Stimulated activated CD4-positive, alpha-beta T cell treated with anti-CD3 and anti-CD28 coated beads, Interleukin-1b, Interleukin-23, amount 100 ng/mL, for 4 hours (primary cell): ENCODE measurements around the gene LGR5.
"Not testable (repeated sequence)": the region's sequence is repeated elsewhere in the genome, so short reads cannot be mapped to it uniquely, and the experiment has no call there.

Experiments
- DNase-seq, 2 donors: peaks; one replicate each; pipeline ENCODE4 v3.0.0-alpha.2; 2020; ENCODE audit warnings: low read depth in 2 of 2

The LGR5 gene

GRCh38 chr12:71475280-71475679 is 35.7 kb downstream of the LGR5 start:
- no peak for DNase-seq

DNA sequence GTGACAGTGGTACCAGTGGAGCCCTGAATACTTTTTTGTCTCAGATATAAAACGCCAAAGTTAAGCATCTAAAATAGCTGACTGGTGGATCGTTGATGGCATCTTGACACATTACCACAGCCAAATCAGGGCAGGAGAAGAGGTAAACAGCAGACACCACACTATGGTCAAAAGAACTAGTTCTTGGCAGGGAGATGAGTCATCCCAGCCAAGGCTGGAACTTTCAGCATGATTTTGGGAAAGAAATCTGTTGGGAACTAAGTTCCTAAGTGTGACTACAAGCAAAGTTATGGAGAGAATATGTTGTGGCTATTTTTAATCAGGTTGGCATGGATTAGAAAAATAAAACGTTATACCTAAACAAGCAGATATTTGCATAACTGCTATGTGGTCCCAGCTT is 36.9 kb downstream of the LGR5 start:
- DNase-seq: no peak

DNA sequence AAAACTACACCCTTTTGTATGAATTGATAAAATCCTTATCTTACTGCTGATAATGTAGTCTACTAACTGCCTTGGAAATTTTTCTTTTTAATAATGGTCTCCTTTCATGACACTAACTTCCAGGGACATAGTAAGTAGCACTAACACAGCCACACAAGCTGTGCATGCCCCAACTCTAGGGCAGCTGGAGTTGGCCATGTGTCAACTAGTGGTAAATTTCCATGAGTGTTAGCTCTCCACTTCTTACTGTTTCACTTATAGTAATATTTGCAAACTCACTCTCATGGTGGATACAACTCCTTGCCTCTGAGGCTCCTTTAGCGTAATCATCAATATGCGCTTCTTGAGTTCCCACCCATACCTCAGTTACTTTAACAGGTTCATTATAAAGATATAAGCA is 38.0 kb downstream of the LGR5 start:
- no peak for DNase-seq

DNA sequence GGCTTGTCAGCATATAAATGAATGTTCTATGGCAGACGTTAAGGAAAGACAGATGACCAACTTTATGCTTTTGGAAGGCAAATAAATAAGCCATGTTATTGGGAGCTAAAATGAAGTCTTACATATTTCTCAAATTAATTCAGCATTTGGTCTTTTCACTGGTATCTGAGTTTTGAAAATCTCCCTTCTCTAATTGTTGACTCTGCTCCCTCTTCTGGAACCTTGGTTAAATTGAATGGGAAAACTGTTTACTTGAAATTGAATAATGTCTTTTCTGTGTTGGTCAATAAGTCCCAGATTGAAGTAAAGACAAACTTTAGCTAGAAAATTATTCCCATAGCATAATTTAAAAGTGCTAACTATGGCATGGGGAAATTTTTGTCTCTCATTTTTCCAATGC is 38.7 kb downstream of the LGR5 start:
- no peak for DNase-seq

DNA sequence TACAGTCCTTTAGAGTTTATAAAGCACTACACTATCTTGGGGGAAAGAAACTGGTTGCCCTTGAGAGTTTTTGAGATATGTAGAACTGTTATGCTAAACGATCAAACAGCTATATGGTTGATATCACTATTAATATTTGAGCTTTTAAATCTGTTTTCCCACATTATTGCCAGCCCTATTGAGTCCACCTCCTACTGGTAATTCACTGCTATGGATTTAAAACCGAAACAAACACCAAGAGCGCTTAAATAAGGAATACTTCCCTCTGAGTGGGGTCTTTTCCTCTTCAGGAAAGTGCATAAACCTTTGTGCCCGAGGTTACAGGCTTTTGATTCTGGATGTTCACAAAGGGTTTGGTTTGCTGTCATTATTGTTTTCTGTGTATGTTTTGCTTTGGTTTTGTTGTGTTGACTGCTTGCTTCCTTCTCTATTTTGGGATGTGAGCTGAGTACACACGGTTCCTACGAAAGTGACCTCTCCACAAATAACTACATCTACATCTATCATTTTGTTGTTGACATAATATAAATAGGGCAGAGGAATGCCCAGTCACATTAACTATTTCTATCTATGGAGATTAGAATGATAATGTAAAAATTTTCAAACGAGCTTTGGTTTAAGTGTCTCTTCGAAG is 44.8 kb downstream of the LGR5 start:
- DNase-seq: no peak

GRCh38 chr12:71490844-71491243 is 51.2 kb downstream of the LGR5 start:
- DNase-seq: not testable (repeated sequence)

- no peak for DNase-seq
Measured at GRCh38 chr12:71492604-71493003, 53.0 kb downstream of the LGR5 start.

DNA sequence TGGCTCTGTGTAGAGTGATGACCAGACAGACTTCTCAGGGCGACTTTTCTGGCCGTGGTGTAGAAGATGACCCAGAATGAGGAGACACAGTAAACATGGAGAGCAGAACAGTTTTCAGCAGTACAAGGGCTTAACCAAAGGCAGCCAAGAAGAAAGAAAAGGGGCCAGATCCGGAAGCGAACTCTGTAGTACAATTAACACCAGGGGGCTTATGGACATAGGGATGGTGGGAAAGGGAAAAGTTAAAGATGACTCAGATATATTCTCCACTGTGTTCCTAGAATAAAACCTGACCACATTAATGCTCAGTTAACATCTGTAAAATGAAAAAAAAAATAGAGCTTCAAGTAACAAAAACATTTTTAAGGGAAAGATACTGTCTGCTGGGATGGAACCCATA is 60.2 kb downstream of the LGR5 start:
- DNase-seq: no peak

- no peak for DNase-seq
Measured at GRCh38 chr12:71503579-71504391, 64.2 kb downstream of the LGR5 start.

GRCh38 chr12:71504476-71504875 is 64.9 kb downstream of the LGR5 start:
- DNase-seq: no peak

DNA sequence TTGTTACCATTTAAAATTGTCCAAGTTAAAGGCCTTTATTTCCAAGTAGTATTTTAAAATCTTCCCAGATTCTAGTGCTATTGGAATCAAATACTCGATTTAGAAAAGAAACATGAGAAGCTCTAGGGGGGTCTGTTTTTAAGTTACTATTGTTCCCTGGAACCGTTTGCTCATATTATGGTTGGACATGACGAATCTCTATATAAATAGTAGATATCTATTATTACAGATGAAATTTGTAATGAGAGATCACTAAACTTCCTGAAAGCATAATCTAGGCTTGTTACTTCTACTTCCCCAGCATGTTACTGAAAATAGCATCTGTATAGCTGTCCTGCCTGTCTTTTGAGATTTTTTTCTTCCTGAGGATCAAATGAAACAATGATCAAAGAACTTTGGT is 70.1 kb downstream of the LGR5 start:
- DNase-seq: no peak

- DNase-seq: no peak
Measured at GRCh38 chr12:71517145-71517846, 77.7 kb downstream of the LGR5 start.

DNA sequence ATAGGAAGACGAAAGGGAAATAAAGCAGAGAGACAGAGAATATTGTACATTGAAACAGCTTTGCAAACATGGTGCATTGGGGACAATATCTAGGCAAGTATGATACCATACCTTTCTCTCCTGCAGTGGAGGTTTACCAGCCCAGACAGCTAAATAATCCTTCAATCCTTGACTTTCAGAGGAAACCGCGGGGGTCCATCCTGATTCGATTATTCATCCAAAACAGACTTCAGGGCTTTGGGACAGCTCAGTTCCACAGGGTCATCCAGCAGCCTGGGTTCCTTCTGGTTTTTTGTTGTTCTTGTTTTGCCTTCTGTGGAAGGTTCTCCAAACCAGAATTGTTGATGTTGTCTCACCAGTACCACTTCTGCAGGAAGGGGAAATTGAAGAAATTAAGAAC is 81.5 kb downstream of the LGR5 start:
- no peak for DNase-seq

DNA sequence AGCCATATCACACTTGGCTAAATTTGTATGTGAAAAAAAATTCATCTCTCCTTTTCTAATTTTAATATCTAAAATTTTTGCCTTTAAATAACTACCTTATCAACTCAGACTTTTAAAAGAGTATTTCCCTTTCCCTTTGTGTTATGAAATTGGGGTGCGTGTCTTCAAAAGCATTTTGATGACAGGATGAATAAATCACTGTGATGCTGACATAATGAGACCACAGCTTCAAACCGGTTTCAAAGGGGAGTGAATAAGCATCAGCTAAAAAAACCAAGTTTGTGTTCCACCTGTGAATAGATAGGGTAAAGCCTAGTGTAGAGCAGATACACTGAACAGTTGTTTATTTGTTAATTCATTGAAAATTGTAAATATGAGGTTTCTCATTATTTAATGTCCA is 85.0 kb downstream of the LGR5 start:
- DNase-seq: no peak

DNA sequence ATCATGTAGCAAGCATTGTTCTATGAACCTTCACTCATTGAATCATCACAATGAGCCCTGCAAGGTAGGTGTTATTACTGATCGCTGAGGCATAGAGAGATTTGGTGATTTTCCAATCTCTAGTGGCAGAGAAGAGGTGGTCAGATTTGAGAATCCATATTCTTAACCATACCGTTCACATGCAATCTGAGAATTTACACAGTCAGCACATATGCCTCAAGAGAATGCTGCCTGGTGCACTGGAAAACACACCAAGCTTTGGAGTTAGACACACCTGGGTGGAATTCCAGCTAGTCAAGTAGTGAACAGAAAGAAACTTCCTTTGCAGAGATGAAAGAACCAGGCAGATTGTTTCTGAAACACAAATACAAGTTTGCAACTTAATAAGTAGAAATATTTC is 94.1 kb downstream of the LGR5 start:
- no peak for DNase-seq

GRCh38 chr12:71536279-71536938 is 96.8 kb downstream of the LGR5 start:
- no peak for DNase-seq

DNA sequence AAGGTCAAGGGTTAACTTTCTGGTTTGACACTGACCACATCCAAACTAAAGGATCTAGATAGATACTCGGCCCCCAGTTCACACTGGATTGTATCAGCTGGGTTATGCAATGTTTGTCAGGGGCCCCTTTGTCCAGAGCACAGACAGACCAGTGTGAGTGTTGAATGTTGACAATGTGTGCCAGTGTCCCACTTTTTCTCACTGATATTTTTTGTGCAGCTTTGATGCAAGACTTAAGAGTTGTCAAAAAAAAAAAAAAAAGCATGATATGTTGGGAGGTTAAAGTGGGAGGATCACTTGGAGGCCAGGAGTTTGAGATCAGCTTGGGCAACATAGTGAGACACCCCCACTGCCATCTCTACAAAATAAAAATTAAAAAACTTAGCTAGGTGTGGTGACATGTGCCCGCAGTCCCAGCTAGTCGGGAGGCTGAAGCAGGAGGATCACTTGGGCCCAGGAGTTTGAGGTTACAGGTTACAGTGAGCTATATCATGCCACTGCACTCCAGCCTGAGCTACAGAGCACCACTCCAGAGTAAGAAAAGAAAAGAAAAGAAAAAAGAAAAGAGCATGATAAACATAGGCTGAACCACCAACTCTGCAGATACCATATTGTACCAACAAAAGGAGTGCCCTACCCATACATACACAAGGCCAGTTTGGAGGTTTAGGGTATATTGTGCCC is 97.5 kb downstream of the LGR5 start:
- DNase-seq: no peak

GRCh38 chr12:71538807-71539206 is 99.2 kb downstream of the LGR5 start:
- DNase-seq: no peak

- no peak for DNase-seq
Measured at GRCh38 chr12:71541583-71541982, 102.0 kb downstream of the LGR5 start.

DNA sequence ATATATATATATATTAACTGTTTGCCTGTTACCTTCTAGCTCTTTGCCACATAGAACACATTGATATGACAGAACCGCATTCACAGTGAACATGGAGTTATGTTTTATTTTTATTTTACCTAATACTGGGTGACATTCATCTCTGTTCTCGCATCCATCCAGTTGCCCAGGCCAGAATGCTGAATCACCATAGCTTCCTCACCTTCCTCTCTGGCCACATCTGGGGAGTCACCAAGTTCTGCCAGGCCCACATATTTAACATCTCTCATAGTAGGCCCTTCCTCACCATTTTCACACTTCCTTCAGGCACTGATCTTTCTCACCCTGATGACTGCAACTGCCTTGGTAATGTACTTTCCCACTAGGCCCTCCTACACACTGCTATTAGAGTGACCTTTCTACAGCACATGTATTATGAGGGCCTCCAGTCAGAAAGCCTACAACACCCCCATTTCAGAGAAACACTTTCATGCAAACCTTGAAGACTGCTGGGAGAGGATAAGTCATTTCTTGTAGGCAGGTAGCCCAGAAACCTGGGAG is 106.8 kb downstream of the LGR5 start:
- DNase-seq: no peak

DNA sequence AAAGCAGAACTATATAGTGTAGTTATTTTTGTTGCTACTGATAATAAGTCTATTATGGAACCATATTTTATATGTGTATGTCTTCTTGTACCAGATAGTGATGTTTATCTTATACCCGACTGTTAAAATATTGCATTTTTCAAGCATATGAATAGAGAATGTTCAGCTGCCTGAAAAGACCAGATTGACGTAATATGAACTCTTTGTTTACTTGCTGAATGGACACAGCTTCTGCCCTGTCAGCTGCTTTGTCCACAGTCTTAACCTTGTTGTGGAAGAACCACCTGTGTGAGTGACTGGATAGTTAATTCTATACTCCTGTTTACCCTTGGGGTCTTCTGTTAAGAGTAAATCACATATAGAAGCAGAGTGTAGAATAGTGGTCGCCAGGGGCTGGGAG is 109.3 kb downstream of the LGR5 start:
- DNase-seq: no peak

- DNase-seq: no peak
Measured at GRCh38 chr12:71551529-71551928, 111.9 kb downstream of the LGR5 start.
